ENCODE results near the gene CABP4.

The CABP4 gene

GRCh38 chr11:67409261-67409666 lies 45.9 kb upstream of the CABP4 start:
- DNase-seq = peak; percentile 61 to 92 (median 85)
- Histone ChIP-seq H3K4me3 (ENCODE audit: control insufficient read depth in 1 of 7, extremely low read depth in 1 of 7, insufficient read depth in 4 of 7, low read depth in 2 of 7, low read length in 6 of 7) (peak overlapping the region in 5 of 7 experiments; percentile 10 to 58 (median 56)), H3K27me3 (replicated peaks in 2 of 5; ENCODE audit: control insufficient read depth in 4 of 5, insufficient read depth in 5 of 5, low read length in 4 of 5) (no peaks in the 10 kb centered on the region), H3K36me3 (ENCODE audit: control insufficient read depth in 4 of 4, insufficient read depth in 4 of 4, low read length in 3 of 4) (peaks cover 0 to 37% (median 11%) of the 10 kb centered on the region in 4 experiments), H3K4me1 (ENCODE audit: control extremely low read depth in 1 of 4, control insufficient read depth in 4 of 4, insufficient read depth in 4 of 4, low read length in 3 of 4) (peaks cover 8 to 94% (median 92%) of the 10 kb centered on the region in 4 experiments), H3K27ac (ENCODE audit: insufficient read depth in 1 of 2, low read depth in 1 of 2, low read length in 2 of 2, poor library complexity in 1 of 2, severe bottlenecking in 2 of 2) (peak overlapping the region in 1 of 2 experiments; percentile 64), H3K9me3 (ENCODE audit: control extremely low read depth in 1 of 5, control insufficient read depth in 4 of 5, insufficient read depth in 2 of 5, low read depth in 1 of 5, low read length in 4 of 5) (no peaks in the 10 kb centered on the region)
- under 1% methylated on average over 23 of the region's 24 CpGs for WGBS (ENCODE audit: insufficient coverage)
- CTCF ChIA-PET = interaction anchor here (1.6 to 3.4 kb wide), 2 partner anchors 10 to 19 kb away, joined by 7 to 22 read pairs; partner anchors contain the start of gene RPS6KB2
- POLR2A ChIA-PET = interaction anchor here (0.8 to 1.3 kb wide), 3 partner anchors 10 to 28 kb away, joined by 3 to 15 read pairs (median 9); partner anchors contain the start of gene PTPRCAP

- H3K4me3 ChIP-seq (ENCODE audit: control insufficient read depth in 1 of 7, extremely low read depth in 1 of 7, insufficient read depth in 4 of 7, low read depth in 2 of 7, low read length in 6 of 7) = peak overlapping the region in 4 of 7 experiments; percentile 46 to 58 (median 56)
- 9% methylated on average over 8 of the region's 13 CpGs for WGBS (ENCODE audit: insufficient coverage)
- peaks cover 8 to 91% (median 87%) of the 10 kb centered on the region in 4 experiments for H3K4me1 ChIP-seq (ENCODE audit: control extremely low read depth in 1 of 4, control insufficient read depth in 4 of 4, insufficient read depth in 4 of 4, low read length in 3 of 4)
- peak in 2 of 3 donors; percentile 28 to 53 for DNase-seq
- H3K27ac ChIP-seq (ENCODE audit: insufficient read depth in 1 of 2, low read depth in 1 of 2, low read length in 2 of 2, poor library complexity in 1 of 2, severe bottlenecking in 2 of 2) = peak overlapping the region in 1 of 2 experiments; percentile 64
- H3K36me3 ChIP-seq (ENCODE audit: control insufficient read depth in 4 of 4, insufficient read depth in 4 of 4, low read length in 3 of 4) = peaks cover 0 to 37% (median 11%) of the 10 kb centered on the region in 4 experiments
- H3K9me3 ChIP-seq (ENCODE audit: control extremely low read depth in 1 of 5, control insufficient read depth in 4 of 5, insufficient read depth in 2 of 5, low read depth in 1 of 5, low read length in 4 of 5) = no peaks in the 10 kb centered on the region
- H3K27me3 ChIP-seq (replicated peaks in 2 of 5; ENCODE audit: control insufficient read depth in 4 of 5, insufficient read depth in 5 of 5, low read length in 4 of 5) = no peaks in the 10 kb centered on the region
- POLR2A ChIA-PET = interaction anchor here (1.3 kb wide), 2 partner anchors 9 to 11 kb away, joined by 9 to 15 read pairs; no protein-coding TSS in a partner anchor
- CTCF ChIA-PET = interaction anchor here (3.4 kb wide), 1 partner anchor 9 kb away, joined by 22 read pairs; no protein-coding TSS in a partner anchor
Measured at GRCh38 chr11:67409781-67410368, 45.3 kb upstream of the CABP4 start.

GRCh38 chr11:67410369-67410831 lies 44.8 kb upstream of the CABP4 start:
- POLR2A ChIA-PET = no interaction called here
- 93% methylated on average over 9 of the region's 15 CpGs for WGBS (ENCODE audit: insufficient coverage)
- CTCF ChIA-PET = no interaction called here
- peaks cover 8 to 90% (median 87%) of the 10 kb centered on the region in 4 experiments for H3K4me1 ChIP-seq (ENCODE audit: control extremely low read depth in 1 of 4, control insufficient read depth in 4 of 4, insufficient read depth in 4 of 4, low read length in 3 of 4)
- H3K36me3 ChIP-seq (ENCODE audit: control insufficient read depth in 4 of 4, insufficient read depth in 4 of 4, low read length in 3 of 4) = peaks cover 0 to 32% (median 9%) of the 10 kb centered on the region in 4 experiments
- H3K4me3 ChIP-seq (ENCODE audit: control insufficient read depth in 1 of 7, extremely low read depth in 1 of 7, insufficient read depth in 4 of 7, low read depth in 2 of 7, low read length in 6 of 7) = no peak overlapping the region
- no peak for DNase-seq
- peak overlapping the region in 1 of 2 experiments; percentile 64 for H3K27ac ChIP-seq (ENCODE audit: insufficient read depth in 1 of 2, low read depth in 1 of 2, low read length in 2 of 2, poor library complexity in 1 of 2, severe bottlenecking in 2 of 2)
- no peaks in the 10 kb centered on the region for H3K27me3 ChIP-seq (replicated peaks in 2 of 5; ENCODE audit: control insufficient read depth in 4 of 5, insufficient read depth in 5 of 5, low read length in 4 of 5)
- H3K9me3 ChIP-seq (ENCODE audit: control extremely low read depth in 1 of 5, control insufficient read depth in 4 of 5, insufficient read depth in 2 of 5, low read depth in 1 of 5, low read length in 4 of 5) = no peaks in the 10 kb centered on the region

GRCh38 chr11:67410984-67411784 lies 44.0 kb upstream of the CABP4 start:
- DNase-seq = no peak
- CTCF ChIA-PET = interaction anchor here (1.0 to 1.5 kb wide), 2 partner anchors 9 to 12 kb away, joined by 4 to 6 read pairs; partner anchors contain the start of gene PPP1CA
- POLR2A ChIA-PET = interaction anchor here (2.2 kb wide), 1 partner anchor 10 kb away, joined by 6 read pairs; no protein-coding TSS in a partner anchor
- Histone ChIP-seq H3K36me3 (ENCODE audit: control insufficient read depth in 4 of 4, insufficient read depth in 4 of 4, low read length in 3 of 4) (peaks cover 0 to 24% (median 5%) of the 10 kb centered on the region in 4 experiments), H3K27ac (ENCODE audit: insufficient read depth in 1 of 2, low read depth in 1 of 2, low read length in 2 of 2, poor library complexity in 1 of 2, severe bottlenecking in 2 of 2) (no peak overlapping the region), H3K9me3 (ENCODE audit: control extremely low read depth in 1 of 5, control insufficient read depth in 4 of 5, insufficient read depth in 2 of 5, low read depth in 1 of 5, low read length in 4 of 5) (no peaks in the 10 kb centered on the region), H3K4me1 (ENCODE audit: control extremely low read depth in 1 of 4, control insufficient read depth in 4 of 4, insufficient read depth in 4 of 4, low read length in 3 of 4) (peaks cover 8 to 89% (median 85%) of the 10 kb centered on the region in 4 experiments), H3K4me3 (ENCODE audit: control insufficient read depth in 1 of 7, extremely low read depth in 1 of 7, insufficient read depth in 4 of 7, low read depth in 2 of 7, low read length in 6 of 7) (no peak overlapping the region), H3K27me3 (replicated peaks in 2 of 5; ENCODE audit: control insufficient read depth in 4 of 5, insufficient read depth in 5 of 5, low read length in 4 of 5) (no peaks in the 10 kb centered on the region)
- WGBS (ENCODE audit: insufficient coverage) = 95% methylated on average over 11 of the region's 17 CpGs

- Histone ChIP-seq H3K27me3 (replicated peaks in 2 of 5; ENCODE audit: control insufficient read depth in 4 of 5, insufficient read depth in 5 of 5, low read length in 4 of 5) (no peaks in the 10 kb centered on the region), H3K4me3 (ENCODE audit: control insufficient read depth in 1 of 7, extremely low read depth in 1 of 7, insufficient read depth in 4 of 7, low read depth in 2 of 7, low read length in 6 of 7) (no peak overlapping the region), H3K36me3 (ENCODE audit: control insufficient read depth in 4 of 4, insufficient read depth in 4 of 4, low read length in 3 of 4) (peaks cover 0 to 19% (median 1%) of the 10 kb centered on the region in 4 experiments), H3K4me1 (ENCODE audit: control extremely low read depth in 1 of 4, control insufficient read depth in 4 of 4, insufficient read depth in 4 of 4, low read length in 3 of 4) (peaks cover 8 to 89% (median 85%) of the 10 kb centered on the region in 4 experiments), H3K27ac (ENCODE audit: insufficient read depth in 1 of 2, low read depth in 1 of 2, low read length in 2 of 2, poor library complexity in 1 of 2, severe bottlenecking in 2 of 2) (no peak overlapping the region), H3K9me3 (ENCODE audit: control extremely low read depth in 1 of 5, control insufficient read depth in 4 of 5, insufficient read depth in 2 of 5, low read depth in 1 of 5, low read length in 4 of 5) (no peaks in the 10 kb centered on the region)
- 97% methylated on average over 6 of the region's 7 CpGs for WGBS (ENCODE audit: insufficient coverage)
- ChIA-PET POLR2A (interaction anchor here (2.2 kb wide), 1 partner anchor 9 kb away, joined by 6 read pairs; no protein-coding TSS in a partner anchor), CTCF (interaction anchor here (1.0 to 2.6 kb wide), 3 partner anchors 8 to 12 kb away, joined by 4 to 10 read pairs (median 6); partner anchors contain the start of genes PPP1CA and TBC1D10C)
- no peak for DNase-seq
Measured at GRCh38 chr11:67411785-67412152, 43.4 kb upstream of the CABP4 start.

GRCh38 chr11:67412495-67413179 lies 42.5 kb upstream of the CABP4 start:
- H3K9me3 ChIP-seq (ENCODE audit: control extremely low read depth in 1 of 5, control insufficient read depth in 4 of 5, insufficient read depth in 2 of 5, low read depth in 1 of 5, low read length in 4 of 5) = no peaks in the 10 kb centered on the region
- 80% methylated on average over 7 of the region's 9 CpGs for WGBS (ENCODE audit: insufficient coverage)
- DNase-seq = no peak
- H3K36me3 ChIP-seq (ENCODE audit: control insufficient read depth in 4 of 4, insufficient read depth in 4 of 4, low read length in 3 of 4) = peaks cover 0 to 10% (median under 1%) of the 10 kb centered on the region in 4 experiments
- H3K27me3 ChIP-seq (replicated peaks in 2 of 5; ENCODE audit: control insufficient read depth in 4 of 5, insufficient read depth in 5 of 5, low read length in 4 of 5) = no peaks in the 10 kb centered on the region
- H3K4me3 ChIP-seq (ENCODE audit: control insufficient read depth in 1 of 7, extremely low read depth in 1 of 7, insufficient read depth in 4 of 7, low read depth in 2 of 7, low read length in 6 of 7) = no peak overlapping the region
- H3K4me1 ChIP-seq (ENCODE audit: control extremely low read depth in 1 of 4, control insufficient read depth in 4 of 4, insufficient read depth in 4 of 4, low read length in 3 of 4) = peaks cover 8 to 89% (median 85%) of the 10 kb centered on the region in 4 experiments
- H3K27ac ChIP-seq (ENCODE audit: insufficient read depth in 1 of 2, low read depth in 1 of 2, low read length in 2 of 2, poor library complexity in 1 of 2, severe bottlenecking in 2 of 2) = no peak overlapping the region
- POLR2A ChIA-PET = interaction anchor here (2.2 kb wide), 1 partner anchor 8 kb away, joined by 6 read pairs; no protein-coding TSS in a partner anchor
- CTCF ChIA-PET = interaction anchor here (0.6 to 3.1 kb wide), 9 partner anchors 9 to 232 kb away, joined by 3 to 17 read pairs (median 4); partner anchors contain the start of genes PPP1CA and TBC1D10C

All from common myeloid progenitor, CD34-positive (primary cell).